Peyer's patch (tissue), 4 donors: ENCODE data around the gene DNA2. TPM values are rescaled to one million over a fixed set of nuclear protein-coding genes. Genes with fewer than 3 reads are reported as not detected.

Source experiments
- DNase-seq, 3 donors: peaks; one replicate each; pipeline ENCODE4 v3.0.0-alpha.2; 2017 to 2019
- H3K27ac ChIP-seq, 4 donors: fragments of 200-600 bp; sonication (generic); one replicate each; pipeline ENCODE4 v1.5.1; 2016 to 2019
- H3K27me3 ChIP-seq, 2 donors: fragments of 200-600 bp; sonication (generic); one replicate each; pipeline ENCODE4 v1.5.1; 2019
- H3K36me3 ChIP-seq, 3 donors: fragments of 200-600 bp; sonication (generic); one replicate each; pipeline ENCODE4 v1.5.1; 2016 to 2019
- H3K4me1 ChIP-seq, 4 donors: fragments of 200-600 bp; sonication (generic); one replicate each; pipeline ENCODE4 v1.5.1; 2016 to 2019
- H3K4me3 ChIP-seq, 4 donors: fragments of 200-600 bp; sonication (generic); 1 replicate in 3 of 4; 2 replicates in 1 of 4; pipeline ENCODE4 v1.5.1; 2016 to 2019; ENCODE audit warnings: mild to moderate bottlenecking in 1 of 4
- H3K9me3 ChIP-seq, 4 donors: fragments of 200-600 bp; sonication (generic); one replicate each; pipeline ENCODE4 v1.5.1; 2016 to 2019; ENCODE audit warnings: mild to moderate bottlenecking in 1 of 4
- POLR2A ChIP-seq, 2 donors: fragments of 450-650 bp; IDR thresholded peaks; one replicate each; pipeline ENCODE4 v1.5.1; 2017; ENCODE audit warnings: antibody characterized with exemption in 2 of 2, mild to moderate bottlenecking in 2 of 2, moderate library complexity in 2 of 2
- total RNA-seq, 4 donors: library from RNA; depleted of rRNA; stranded (reverse); fragments of >200 nt; gene quantifications; one replicate each; pipeline ENCODE4 v1.1.0, GENCODE V29; 2016
- TF ChIP-seq, protein P1 (sequence below), 6 experiments: fragments of 450-650 bp in 4 of 6; fragments of 200-600 bp in 2 of 6; sonication (generic) in 1 of 6; IDR thresholded peaks; one replicate each; pipeline ENCODE4 v1.5.1; 2017 to 2019; ENCODE audit warnings: antibody characterized with exemption in 6 of 6, mild to moderate bottlenecking in 3 of 6, moderate library complexity in 1 of 6

DNA2 gene
- total RNA-seq, 4 donors from 2014 or later: 5.0 to 15.4 (median 10.0) TPM

- TF ChIP-seq, protein P1, sequence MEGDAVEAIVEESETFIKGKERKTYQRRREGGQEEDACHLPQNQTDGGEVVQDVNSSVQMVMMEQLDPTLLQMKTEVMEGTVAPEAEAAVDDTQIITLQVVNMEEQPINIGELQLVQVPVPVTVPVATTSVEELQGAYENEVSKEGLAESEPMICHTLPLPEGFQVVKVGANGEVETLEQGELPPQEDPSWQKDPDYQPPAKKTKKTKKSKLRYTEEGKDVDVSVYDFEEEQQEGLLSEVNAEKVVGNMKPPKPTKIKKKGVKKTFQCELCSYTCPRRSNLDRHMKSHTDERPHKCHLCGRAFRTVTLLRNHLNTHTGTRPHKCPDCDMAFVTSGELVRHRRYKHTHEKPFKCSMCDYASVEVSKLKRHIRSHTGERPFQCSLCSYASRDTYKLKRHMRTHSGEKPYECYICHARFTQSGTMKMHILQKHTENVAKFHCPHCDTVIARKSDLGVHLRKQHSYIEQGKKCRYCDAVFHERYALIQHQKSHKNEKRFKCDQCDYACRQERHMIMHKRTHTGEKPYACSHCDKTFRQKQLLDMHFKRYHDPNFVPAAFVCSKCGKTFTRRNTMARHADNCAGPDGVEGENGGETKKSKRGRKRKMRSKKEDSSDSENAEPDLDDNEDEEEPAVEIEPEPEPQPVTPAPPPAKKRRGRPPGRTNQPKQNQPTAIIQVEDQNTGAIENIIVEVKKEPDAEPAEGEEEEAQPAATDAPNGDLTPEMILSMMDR (IDR thresholded peaks at IDR 0.05): no peak
- no peak for TF ChIP-seq POLR2A (IDR thresholded peaks at IDR 0.05)
- H3K9me3 ChIP-seq: no peaks in the 10 kb centered on the region
- H3K4me3 ChIP-seq: no peak overlapping the region
- H3K4me1 ChIP-seq: no peaks in the 10 kb centered on the region
- DNase-seq: no peak
- H3K27ac ChIP-seq: no peak overlapping the region
- no peaks in the 10 kb centered on the region for H3K27me3 ChIP-seq
- no peaks in the 10 kb centered on the region for H3K36me3 ChIP-seq
Measured at GRCh38 chr10:68423522-68423921, 48.3 kb downstream of the DNA2 start.

DNA sequence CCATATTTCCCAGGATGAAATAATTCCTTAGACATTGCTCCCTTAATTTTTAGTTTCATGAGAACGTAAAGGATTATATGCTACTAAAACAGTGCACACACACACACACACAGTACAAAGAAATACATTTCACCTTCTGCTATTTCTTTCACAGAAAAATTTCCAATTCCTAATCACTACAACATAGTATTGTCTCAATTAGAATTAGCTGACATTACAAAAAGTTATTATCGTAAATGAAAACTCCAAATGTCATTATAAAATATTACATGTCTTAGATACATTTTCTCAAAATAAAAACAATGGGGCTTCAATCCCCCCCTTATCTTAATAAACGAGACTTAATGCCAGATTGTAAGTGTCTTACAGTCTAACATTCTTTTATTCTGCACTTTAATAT is 52.4 kb downstream of the DNA2 start:
- no peaks in the 10 kb centered on the region for H3K36me3 ChIP-seq
- H3K9me3 ChIP-seq: no peaks in the 10 kb centered on the region
- H3K27ac ChIP-seq: no peak overlapping the region
- no peak for DNase-seq
- no peaks in the 10 kb centered on the region for H3K4me1 ChIP-seq
- TF ChIP-seq, protein P1 (IDR thresholded peaks at IDR 0.05): no peak
- TF ChIP-seq POLR2A (IDR thresholded peaks at IDR 0.05): no peak
- H3K27me3 ChIP-seq: no peaks in the 10 kb centered on the region
- no peak overlapping the region for H3K4me3 ChIP-seq

- Histone ChIP-seq H3K36me3 (no peaks in the 10 kb centered on the region), H3K27ac (no peak overlapping the region), H3K9me3 (no peaks in the 10 kb centered on the region), H3K27me3 (no peaks in the 10 kb centered on the region), H3K4me1 (no peaks in the 10 kb centered on the region), H3K4me3 (no peak overlapping the region)
- DNase-seq: no peak
- TF ChIP-seq, protein P1 (IDR thresholded peaks at IDR 0.05): no peak
- TF ChIP-seq POLR2A (IDR thresholded peaks at IDR 0.05): no peak
Measured at GRCh38 chr10:68408898-68409518, 62.8 kb downstream of the DNA2 start.

DNA sequence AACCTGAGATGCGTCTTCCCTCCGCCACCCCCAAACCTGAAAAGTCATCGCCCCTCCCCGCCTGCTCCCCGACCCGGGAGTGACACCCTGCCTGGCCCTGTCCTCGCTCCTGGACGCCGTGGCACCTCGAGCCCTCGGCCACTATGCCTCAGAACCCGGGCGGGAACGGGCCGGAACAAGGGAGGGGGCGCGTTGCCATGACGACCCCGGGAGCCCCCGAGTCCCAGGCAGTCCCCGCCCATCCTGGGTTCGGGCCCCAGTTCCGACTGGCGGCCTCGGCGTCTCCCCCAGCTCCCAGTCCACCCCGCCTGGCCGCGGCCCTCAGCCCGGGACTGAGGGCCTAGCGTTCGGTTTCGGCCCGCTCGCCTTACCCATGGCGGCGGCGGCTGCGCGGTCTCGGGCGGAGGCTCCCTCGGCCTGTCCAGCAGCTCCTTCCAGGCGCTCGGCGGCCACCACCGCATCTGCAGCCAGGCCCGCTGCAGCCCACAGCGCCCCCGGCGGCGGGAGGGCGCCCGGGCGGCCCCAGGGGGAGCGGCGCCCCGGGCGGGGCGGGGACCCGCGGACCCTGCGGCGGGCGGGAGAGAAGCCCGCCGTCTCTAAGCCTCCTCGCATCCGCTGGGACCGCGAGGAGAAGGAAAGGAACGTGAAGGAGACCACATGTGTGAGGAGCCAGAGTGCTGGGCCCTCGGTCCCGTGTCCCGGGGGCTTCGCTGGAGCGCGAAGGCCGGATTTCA is 64.8 kb downstream of the DNA2 start, which contains the start of gene RUFY2:
Gene RUFY2, minus strand, starts transcription at position 463 of the 734 bp plus-strand sequence. Its CDS starts 88 bp downstream, at position 375.
- DNase-seq: peak; percentile 75 to 89 (median 87)
- Histone ChIP-seq H3K27ac (peak within 1 kb of the TSS; percentile 81 to 93 (median 85)), H3K4me1 (no peaks in the 10 kb centered on the region), H3K36me3 (no peaks in the 10 kb centered on the region), H3K4me3 (peak within 1 kb of the TSS; percentile 80 to 98 (median 97)), H3K27me3 (no peaks in the 10 kb centered on the region), H3K9me3 (no peaks in the 10 kb centered on the region)
- TF ChIP-seq POLR2A (IDR thresholded peaks at IDR 0.05): peak; percentile 45 to 55
- TF ChIP-seq, protein P1 (IDR thresholded peaks at IDR 0.05): peak; percentile 54 to 97 (median 90)

DNA sequence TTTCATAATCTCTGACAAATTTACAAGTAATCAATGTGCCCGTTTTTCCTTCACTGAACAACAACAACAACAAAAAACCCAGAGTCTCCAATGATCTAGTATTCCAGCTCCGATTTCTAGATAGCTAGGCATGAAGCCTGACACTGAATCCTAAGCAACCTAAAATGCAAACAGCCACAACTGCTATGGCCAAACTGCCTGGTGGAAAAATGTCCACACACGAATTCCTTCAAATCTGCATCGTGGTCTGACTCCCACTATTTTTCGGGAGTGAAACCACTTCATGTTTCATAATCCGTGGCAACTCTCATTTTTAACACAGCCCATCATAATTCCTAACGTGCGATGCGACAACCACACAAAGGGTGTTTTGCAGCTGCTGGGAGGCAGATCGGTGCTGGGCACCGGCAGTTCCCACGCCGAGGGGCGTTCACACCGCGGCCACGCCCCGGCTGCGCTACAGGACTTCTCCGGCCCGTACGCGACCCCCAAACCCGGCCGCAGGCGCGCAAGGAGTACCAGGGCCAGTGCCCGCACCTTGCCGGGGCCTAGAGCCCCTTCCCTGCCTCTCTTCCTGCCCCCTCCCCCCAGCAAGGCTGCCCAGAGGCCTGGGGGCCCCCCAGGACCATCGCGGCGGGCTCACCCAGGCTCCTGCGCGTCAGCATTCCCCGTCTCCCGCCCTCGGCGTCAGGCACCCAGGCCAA is 65.5 kb downstream of the DNA2 start:
- H3K4me1 ChIP-seq: no peaks in the 10 kb centered on the region
- H3K36me3 ChIP-seq: peaks cover 0 to 5% (median 0%) of the 10 kb centered on the region in 3 donors
- H3K9me3 ChIP-seq: no peaks in the 10 kb centered on the region
- peak; percentile 27 to 65 (median 59) for DNase-seq
- H3K27ac ChIP-seq: peak overlapping the region; percentile 81 to 93 (median 85)
- no peaks in the 10 kb centered on the region for H3K27me3 ChIP-seq
- TF ChIP-seq POLR2A (IDR thresholded peaks at IDR 0.05): no peak
- TF ChIP-seq, protein P1 (IDR thresholded peaks at IDR 0.05): no peak
- H3K4me3 ChIP-seq: peak overlapping the region; percentile 80 to 98 (median 97)
